GM12865 (cell line): Measurements from ENCODE around the gene PNPLA7.

Experiments
- DNase-seq: peaks from one replicate; pipeline ENCODE4 v3.0.0; 2010; ENCODE audit warnings: low read depth
- H3K4me3 ChIP-seq: 2 replicates; pipeline ENCODE4 v1.5.1; 2011; ENCODE audit warnings: mild to moderate bottlenecking, low read depth, low read length, control low read depth
- TF ChIP-seq, protein P1 (sequence below): IDR thresholded peaks from 2 replicates; pipeline ENCODE4 v1.5.1; 2011; ENCODE audit warnings: low read length, control low read depth, low read depth, inconsistent platforms; ENCODE audit not compliant: insufficient read depth; ENCODE audit errors: missing control alignments

Gene PNPLA7

GRCh38 chr9:137439158-137439714, 111.0 kb downstream of the PNPLA7 start:
- no peak overlapping the region for H3K4me3 ChIP-seq
- DNase-seq: no peak
- TF ChIP-seq, protein P1, sequence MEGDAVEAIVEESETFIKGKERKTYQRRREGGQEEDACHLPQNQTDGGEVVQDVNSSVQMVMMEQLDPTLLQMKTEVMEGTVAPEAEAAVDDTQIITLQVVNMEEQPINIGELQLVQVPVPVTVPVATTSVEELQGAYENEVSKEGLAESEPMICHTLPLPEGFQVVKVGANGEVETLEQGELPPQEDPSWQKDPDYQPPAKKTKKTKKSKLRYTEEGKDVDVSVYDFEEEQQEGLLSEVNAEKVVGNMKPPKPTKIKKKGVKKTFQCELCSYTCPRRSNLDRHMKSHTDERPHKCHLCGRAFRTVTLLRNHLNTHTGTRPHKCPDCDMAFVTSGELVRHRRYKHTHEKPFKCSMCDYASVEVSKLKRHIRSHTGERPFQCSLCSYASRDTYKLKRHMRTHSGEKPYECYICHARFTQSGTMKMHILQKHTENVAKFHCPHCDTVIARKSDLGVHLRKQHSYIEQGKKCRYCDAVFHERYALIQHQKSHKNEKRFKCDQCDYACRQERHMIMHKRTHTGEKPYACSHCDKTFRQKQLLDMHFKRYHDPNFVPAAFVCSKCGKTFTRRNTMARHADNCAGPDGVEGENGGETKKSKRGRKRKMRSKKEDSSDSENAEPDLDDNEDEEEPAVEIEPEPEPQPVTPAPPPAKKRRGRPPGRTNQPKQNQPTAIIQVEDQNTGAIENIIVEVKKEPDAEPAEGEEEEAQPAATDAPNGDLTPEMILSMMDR: no peak

DNA sequence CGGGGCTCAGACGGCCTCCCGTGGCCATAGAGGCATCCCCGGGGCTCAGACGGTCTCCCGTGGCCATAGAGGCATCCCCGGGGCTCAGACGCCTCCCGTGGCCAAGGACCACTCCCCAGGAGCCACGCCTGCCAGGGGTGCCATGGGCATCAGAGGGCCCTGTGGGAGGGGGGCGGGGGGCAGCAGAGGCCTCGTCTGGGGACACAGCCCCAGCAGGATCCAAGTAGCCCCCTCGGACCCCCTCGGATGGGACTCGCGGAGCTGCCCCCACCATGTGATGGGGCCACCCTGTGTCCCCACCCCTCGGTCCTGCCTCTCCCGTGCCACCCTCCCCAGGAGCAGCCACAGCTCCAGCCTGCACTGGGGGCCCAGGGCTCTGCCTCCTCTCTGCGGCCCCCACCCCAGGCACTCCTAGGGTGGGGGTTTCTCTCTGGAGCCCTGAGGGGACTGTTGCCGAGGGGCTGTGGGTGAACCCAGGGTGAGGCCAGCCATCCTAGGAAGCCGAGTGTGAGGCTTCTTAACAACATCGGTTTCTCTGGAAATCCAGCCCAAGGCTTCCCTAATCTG, 111.5 kb downstream of the PNPLA7 start:
- H3K4me3 ChIP-seq: no peak overlapping the region
- no peak for DNase-seq
- TF ChIP-seq, protein P1: no peak

DNA sequence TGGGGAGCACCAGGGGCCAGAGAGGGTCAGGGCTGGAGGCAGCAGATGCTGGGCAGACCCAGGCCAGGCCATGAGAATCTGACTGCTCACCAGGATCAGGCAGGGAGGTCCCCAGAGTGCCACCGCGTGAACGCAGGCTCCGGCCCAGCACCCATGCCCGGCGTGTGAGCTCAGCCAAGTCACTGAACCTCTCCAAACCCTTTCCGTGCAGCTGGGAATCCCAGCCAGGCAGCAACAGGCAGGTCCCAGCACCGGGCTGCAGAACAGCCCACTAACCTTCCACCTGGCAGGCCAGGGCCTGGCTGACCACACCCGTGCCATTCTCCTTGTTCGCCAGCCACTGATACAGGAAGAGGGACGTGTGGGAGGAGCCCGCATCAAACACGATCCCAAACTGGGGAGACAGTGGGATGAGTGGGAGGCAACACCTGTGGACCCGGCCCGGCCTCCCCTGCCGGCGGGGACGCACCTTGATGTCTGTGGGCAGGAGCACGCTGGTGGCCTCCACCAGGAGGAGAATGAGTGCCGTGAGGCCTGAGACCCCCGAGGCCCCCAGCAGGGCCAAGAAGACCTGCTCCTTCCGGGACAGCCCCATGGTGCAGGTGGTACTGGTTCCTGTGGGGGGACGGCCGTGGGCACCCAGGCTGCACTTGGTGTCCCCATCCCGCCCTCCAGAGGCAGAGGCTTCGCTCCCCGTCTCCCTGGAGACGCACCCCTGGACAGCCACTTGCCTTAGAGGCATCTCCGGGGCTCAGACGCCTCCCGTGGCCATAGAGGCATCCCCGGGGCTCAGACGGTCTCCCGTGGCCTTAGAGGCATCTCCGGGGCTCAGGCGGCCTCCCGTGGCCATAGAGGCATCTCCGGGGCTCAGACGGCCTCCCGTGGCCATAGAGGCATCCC, 112.3 kb downstream of the PNPLA7 start:
- no peak for DNase-seq
- TF ChIP-seq, protein P1: no peak
- H3K4me3 ChIP-seq: no peak overlapping the region

- no peak overlapping the region for H3K4me3 ChIP-seq
- TF ChIP-seq, protein P1: no peak
- DNase-seq: no peak
Observed at GRCh38 chr9:137436761-137437600, 113.2 kb downstream of the PNPLA7 start.

DNA sequence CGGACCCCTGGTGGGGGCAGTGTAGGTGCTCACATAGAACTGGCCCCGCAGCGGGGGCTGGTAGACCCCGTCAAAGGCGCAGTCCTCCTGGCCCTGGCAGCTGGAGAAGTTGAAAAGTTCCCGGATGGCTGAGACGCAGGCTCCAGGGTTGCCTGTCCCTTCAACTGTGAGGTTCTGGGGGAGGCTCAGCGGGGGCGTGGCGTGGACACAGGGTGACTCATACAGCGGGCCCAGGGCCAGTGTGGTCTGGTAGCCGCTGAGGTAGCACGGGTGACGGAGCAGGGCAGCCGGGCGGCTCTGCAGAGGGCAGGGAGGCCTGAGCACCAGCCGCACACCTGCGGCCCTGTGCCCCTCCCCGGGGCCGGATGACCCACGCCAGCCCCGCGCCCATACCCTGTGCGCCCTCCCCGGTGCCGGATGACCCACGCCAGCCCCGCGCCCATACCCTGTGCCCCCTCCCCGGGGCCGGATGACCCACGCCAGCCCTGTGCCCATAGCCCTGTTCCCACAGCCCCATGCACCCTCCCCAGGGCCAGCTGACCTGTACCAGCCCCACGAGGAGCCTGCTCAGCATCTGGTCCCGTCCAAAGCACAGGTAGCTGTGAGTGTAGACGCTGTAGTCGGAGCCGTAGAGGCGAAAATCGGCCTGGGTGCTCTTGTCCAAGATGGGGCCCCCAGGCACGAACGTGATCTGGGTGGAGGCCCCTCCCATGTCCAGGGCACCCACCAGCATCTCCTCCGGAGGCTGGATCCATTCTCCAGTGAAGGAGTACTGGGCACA, 114.0 kb downstream of the PNPLA7 start:
- H3K4me3 ChIP-seq: no peak overlapping the region
- DNase-seq: no peak
- TF ChIP-seq, protein P1: no peak

DNA sequence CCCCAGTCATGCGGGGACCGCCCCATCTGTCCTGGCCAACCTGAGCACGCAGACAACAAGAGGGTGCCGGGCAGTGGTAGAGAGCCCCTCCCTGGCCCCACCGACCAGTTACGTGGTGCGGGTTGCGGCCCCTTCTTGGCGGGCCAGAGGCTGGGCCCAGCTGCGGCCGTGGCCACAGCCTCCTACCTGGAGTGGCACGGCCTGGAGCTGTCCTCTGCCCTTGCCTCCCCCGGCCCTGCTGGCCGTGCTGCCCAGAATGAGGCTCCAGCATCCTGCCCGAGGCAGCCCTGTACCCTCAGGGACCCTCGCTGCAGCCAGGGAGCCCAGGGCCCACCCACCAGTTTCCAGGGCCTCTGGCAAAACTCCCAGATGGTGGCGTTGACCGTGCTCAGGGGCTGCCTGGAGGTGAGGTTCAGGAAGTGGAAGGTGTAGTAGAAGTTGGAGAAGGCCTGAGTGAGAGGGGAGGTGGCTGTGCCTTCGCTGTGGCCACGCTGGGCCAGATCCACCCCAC, 114.8 kb downstream of the PNPLA7 start:
- no peak overlapping the region for H3K4me3 ChIP-seq
- DNase-seq: no peak
- TF ChIP-seq, protein P1: no peak
